Measurements from ENCODE around the gene HTRA3. TPM values are rescaled to one million over a fixed set of nuclear protein-coding genes. Genes with fewer than 3 reads are reported as not detected.

The HTRA3 gene
- total RNA-seq, 1 experiment from 2014 or later, result 2.8 TPM

GRCh38 chr4:8236920-8237195, 32.7 kb upstream of the HTRA3 start:
- ATAC-seq (no peak), DNase-seq (no peak)
- Histone ChIP-seq H2AFZ (ENCODE audit: low read length) (no peak overlapping the region), H3K27me3 (ENCODE audit: low read length) (no peaks in the 10 kb centered on the region), H3K4me3 (ENCODE audit: low read length) (no peak overlapping the region), H3K79me2 (ENCODE audit: low read length) (no peaks in the 10 kb centered on the region), H3F3A (ENCODE audit: low read length, unreplicated experiment) (no peaks in the 10 kb centered on the region), H3K4me1 (ENCODE audit: insufficient read depth, low read length) (no peaks in the 10 kb centered on the region), H3K9me2 (replicated peaks; ENCODE audit: low read length) (no peaks in the 10 kb centered on the region), H3K9ac (ENCODE audit: low read length) (no peak overlapping the region), H3K4me2 (ENCODE audit: low read length) (no peak overlapping the region), H3K27ac (ENCODE audit: low read length) (no peak overlapping the region), H3K36me3 (ENCODE audit: low read depth, low read length) (no peaks in the 10 kb centered on the region), H3K9me3 (ENCODE audit: low read length) (no peaks in the 10 kb centered on the region), H4K20me1 (ENCODE audit: low read length) (no peaks in the 10 kb centered on the region)
- TF ChIP-seq CTCF (conservative IDR thresholded peaks at IDR 0.05; ENCODE audit: low read depth, low read length) (no peak), EZH2phosphoT487 (IDR thresholded peaks at IDR 0.05; ENCODE audit: borderline replicate concordance, low read length) (no peak), EZH2 (IDR thresholded peaks at IDR 0.05; ENCODE audit: low read length, unreplicated experiment) (no peak)
- POLR2A ChIA-PET (ENCODE audit: unreplicated experiment), result no interaction called here
- intact Hi-C loops (cut with micrococcal nuclease), result no loop called here
- CTCF ChIA-PET, result no interaction called here
- no TSS peak for BruUV-seq (replicated peaks)

DNA sequence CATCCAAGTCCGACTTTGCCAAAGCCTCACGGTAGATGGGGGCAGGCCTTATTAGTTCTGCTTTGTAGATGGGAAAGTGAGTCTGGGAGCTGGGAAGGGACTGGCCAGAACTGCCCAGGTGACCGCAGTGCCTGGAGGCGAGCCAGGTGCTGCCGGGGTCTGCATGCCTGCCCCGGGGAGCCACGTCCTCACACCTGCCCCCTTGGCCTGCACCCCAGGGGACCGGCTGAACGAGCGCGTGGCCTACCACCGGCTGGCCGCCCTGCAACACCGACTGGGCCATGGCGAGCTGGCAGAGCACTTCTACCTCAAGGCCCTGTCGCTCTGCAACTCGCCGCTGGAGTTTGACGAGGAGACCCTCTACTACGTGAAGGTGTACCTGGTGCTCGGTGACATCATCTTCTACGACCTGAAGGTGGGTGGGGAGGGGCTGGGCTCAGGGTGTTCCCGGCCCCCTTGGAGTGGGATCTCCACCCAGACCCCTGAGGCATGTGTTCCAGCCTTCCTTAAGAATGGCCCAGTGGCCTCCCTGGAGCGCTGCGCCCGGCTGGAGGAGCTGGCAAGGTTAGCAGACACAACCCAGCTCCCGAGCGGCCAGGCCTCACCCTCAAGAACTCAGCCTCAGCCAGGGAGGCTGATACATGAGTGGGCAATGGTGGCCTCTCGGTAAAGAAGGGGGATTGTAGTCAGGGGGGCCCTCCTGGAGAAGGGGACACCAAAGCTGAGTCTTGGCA, 32.1 kb upstream of the HTRA3 start:
- no peaks in the 10 kb centered on the region for H4K20me1 ChIP-seq (ENCODE audit: low read length)
- H3K4me2 ChIP-seq (ENCODE audit: low read length), result no peak overlapping the region
- POLR2A ChIA-PET (ENCODE audit: unreplicated experiment), result no interaction called here
- peaks cover 2% of the 10 kb centered on the region for H3K4me1 ChIP-seq (ENCODE audit: insufficient read depth, low read length)
- no peaks in the 10 kb centered on the region for H3K27me3 ChIP-seq (ENCODE audit: low read length)
- no peaks in the 10 kb centered on the region for H3F3A ChIP-seq (ENCODE audit: low read length, unreplicated experiment)
- H2AFZ ChIP-seq (ENCODE audit: low read length), result no peak overlapping the region
- no peaks in the 10 kb centered on the region for H3K9me2 ChIP-seq (replicated peaks; ENCODE audit: low read length)
- no peak overlapping the region for H3K9ac ChIP-seq (ENCODE audit: low read length)
- ATAC-seq (no peak), DNase-seq (no peak)
- no peak overlapping the region for H3K27ac ChIP-seq (ENCODE audit: low read length)
- H3K9me3 ChIP-seq (ENCODE audit: low read length), result no peaks in the 10 kb centered on the region
- intact Hi-C loops (cut with micrococcal nuclease), result no loop called here
- BruUV-seq (replicated peaks), result no TSS peak
- H3K79me2 ChIP-seq (ENCODE audit: low read length), result no peaks in the 10 kb centered on the region
- no peaks in the 10 kb centered on the region for H3K36me3 ChIP-seq (ENCODE audit: low read depth, low read length)
- CTCF ChIA-PET, result no interaction called here
- no peak overlapping the region for H3K4me3 ChIP-seq (ENCODE audit: low read length)
- TF ChIP-seq EZH2 (IDR thresholded peaks at IDR 0.05; ENCODE audit: low read length, unreplicated experiment) (no peak), EZH2phosphoT487 (IDR thresholded peaks at IDR 0.05; ENCODE audit: borderline replicate concordance, low read length) (no peak), CTCF (conservative IDR thresholded peaks at IDR 0.05; ENCODE audit: low read depth, low read length) (no peak)

DNA sequence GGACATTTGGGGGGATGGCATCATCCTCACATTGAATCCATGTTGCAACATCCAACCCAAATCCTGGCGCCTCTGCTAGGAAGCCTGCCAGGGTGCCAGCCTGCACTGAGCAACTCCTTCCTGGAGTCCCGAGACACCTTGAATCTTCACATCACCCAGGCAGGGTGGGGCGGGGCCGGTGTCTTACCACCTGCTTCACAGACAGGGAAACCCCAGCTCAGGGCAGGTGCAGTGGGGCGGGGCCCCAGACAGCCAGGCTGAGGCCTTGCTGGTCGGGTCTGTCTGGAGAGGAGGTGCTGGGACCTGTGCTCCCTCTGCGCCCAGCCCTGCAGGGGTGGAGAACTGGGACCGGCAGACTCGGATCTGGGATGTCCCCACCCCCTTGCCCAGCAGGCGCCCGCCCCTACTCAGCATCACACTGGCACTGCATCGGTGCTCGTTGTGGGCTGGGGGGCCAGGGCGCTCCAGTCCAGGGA, 31.5 kb upstream of the HTRA3 start:
- Histone ChIP-seq H3K79me2 (ENCODE audit: low read length) (no peaks in the 10 kb centered on the region), H3K27ac (ENCODE audit: low read length) (no peak overlapping the region), H3F3A (ENCODE audit: low read length, unreplicated experiment) (no peaks in the 10 kb centered on the region), H3K9me2 (replicated peaks; ENCODE audit: low read length) (no peaks in the 10 kb centered on the region), H3K4me3 (ENCODE audit: low read length) (no peak overlapping the region), H3K4me2 (ENCODE audit: low read length) (no peak overlapping the region), H3K9me3 (ENCODE audit: low read length) (no peaks in the 10 kb centered on the region), H3K4me1 (ENCODE audit: insufficient read depth, low read length) (peaks cover 7% of the 10 kb centered on the region), H2AFZ (ENCODE audit: low read length) (no peak overlapping the region), H4K20me1 (ENCODE audit: low read length) (no peaks in the 10 kb centered on the region), H3K27me3 (ENCODE audit: low read length) (no peaks in the 10 kb centered on the region), H3K36me3 (ENCODE audit: low read depth, low read length) (no peaks in the 10 kb centered on the region), H3K9ac (ENCODE audit: low read length) (no peak overlapping the region)
- DNase-seq (no peak), ATAC-seq (no peak; the same call in 1 of the 2 replicates)
- POLR2A ChIA-PET (ENCODE audit: unreplicated experiment), result no interaction called here
- intact Hi-C loops (cut with micrococcal nuclease), result no loop called here
- TF ChIP-seq EZH2phosphoT487 (IDR thresholded peaks at IDR 0.05; ENCODE audit: borderline replicate concordance, low read length) (no peak), CTCF (conservative IDR thresholded peaks at IDR 0.05; ENCODE audit: low read depth, low read length) (no peak), EZH2 (IDR thresholded peaks at IDR 0.05; ENCODE audit: low read length, unreplicated experiment) (no peak)
- no TSS peak for BruUV-seq (replicated peaks)
- CTCF ChIA-PET, result no interaction called here
